ENCODE data around the gene ITIH4. TPM values are rescaled to one million over a fixed set of nuclear protein-coding genes. Genes with fewer than 3 reads are reported as not detected.

The ITIH4 gene
- total and polyA plus RNA-seq, 9 of the 15 experiments (the other 6 are each of a cell fraction or from before 2014, with no cell fraction given), result 0.09 to 0.62 (median 0.20) TPM; not detected in 6

DNA sequence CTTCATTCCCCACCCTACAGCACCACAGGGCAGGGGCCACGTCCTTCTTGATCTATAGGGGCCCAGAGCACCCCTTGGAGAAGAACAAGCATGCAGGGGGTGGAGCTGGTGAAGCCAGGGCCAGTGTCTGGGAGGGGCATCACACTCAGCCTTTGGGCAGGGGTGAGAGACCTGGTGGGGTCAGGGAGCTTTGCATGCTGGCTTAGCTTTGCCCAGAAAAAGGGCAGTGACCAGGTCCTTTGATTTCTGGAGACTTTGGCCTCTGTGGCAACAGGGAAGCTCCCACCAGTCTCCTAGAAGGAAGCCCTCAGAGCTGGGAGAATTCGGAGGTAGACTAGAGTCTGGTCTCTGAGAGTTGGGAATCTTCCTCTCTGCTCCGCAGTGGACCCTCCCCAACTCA is 990 bp downstream of the ITIH4 start:
- peaks cover 0 to 36% of the 10 kb centered on the region in 2 experiments; a peak in 4 of 5 replicates for H3K27me3 ChIP-seq (ENCODE audit: control insufficient read depth in 2 of 2, insufficient read depth in 2 of 2, low read length in 2 of 2)
- no peak for ATAC-seq
- ChIA-PET CTCF (ENCODE audit: low intra/inter-chr PET ratio) (no interaction called here), POLR2A (no interaction called here)
- 0 out of 4 replicates have a peak overlapping the region, but pooled peaks of 1 of the 2 experiments have one; percentile 48 for H3K9ac ChIP-seq (ENCODE audit: insufficient read depth in 1 of 2, low read depth in 2 of 2, low read length in 2 of 2)
- no peaks in the 10 kb centered on the region for H3K79me2 ChIP-seq (ENCODE audit: control insufficient read depth, insufficient read depth, low read length)
- TF ChIP-seq TSC22D4 (tag; IDR thresholded peaks at IDR 0.05) (no peak), ESRRB (CRISPR knock-in tag; IDR thresholded peaks at IDR 0.05; ENCODE audit: borderline replicate concordance) (no peak), NR2C1 (IDR thresholded peaks at IDR 0.05) (no peak), NR2C1 (tag; IDR thresholded peaks at IDR 0.05) (no peak), ZNF431 (CRISPR knock-in tag; IDR thresholded peaks at IDR 0.05) (no peak), ZNF121 (CRISPR knock-in tag; conservative IDR thresholded peaks at IDR 0.05) (no peak)
- TF ChIP-seq, protein P1, sequence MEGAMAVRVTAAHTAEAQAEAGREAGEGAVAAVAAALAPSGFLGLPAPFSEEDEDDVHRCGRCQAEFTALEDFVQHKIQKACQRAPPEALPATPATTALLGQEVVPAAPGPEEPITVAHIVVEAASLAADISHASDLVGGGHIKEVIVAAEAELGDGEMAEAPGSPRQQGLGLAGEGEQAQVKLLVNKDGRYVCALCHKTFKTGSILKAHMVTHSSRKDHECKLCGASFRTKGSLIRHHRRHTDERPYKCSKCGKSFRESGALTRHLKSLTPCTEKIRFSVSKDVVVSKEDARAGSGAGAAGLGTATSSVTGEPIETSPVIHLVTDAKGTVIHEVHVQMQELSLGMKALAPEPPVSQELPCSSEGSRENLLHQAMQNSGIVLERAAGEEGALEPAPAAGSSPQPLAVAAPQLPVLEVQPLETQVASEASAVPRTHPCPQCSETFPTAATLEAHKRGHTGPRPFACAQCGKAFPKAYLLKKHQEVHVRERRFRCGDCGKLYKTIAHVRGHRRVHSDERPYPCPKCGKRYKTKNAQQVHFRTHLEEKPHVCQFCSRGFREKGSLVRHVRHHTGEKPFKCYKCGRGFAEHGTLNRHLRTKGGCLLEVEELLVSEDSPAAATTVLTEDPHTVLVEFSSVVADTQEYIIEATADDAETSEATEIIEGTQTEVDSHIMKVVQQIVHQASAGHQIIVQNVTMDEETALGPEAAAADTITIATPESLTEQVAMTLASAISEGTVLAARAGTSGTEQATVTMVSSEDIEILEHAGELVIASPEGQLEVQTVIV (CRISPR knock-in tag; IDR thresholded peaks at IDR 0.05; ENCODE audit: borderline replicate concordance), result no peak
- H2AFZ ChIP-seq (ENCODE audit: low read depth, low read length), result no peak overlapping the region
- BruUV-seq (replicated peaks), result no TSS peak
- 17% methylated on average over 3 of the region's 3 CpGs for whole genome bisulfite sequencing (ENCODE audit: insufficient coverage, low coverage, missing lambda C conversion rate)
- no peaks in the 10 kb centered on the region for H3K36me3 ChIP-seq (ENCODE audit: control insufficient read depth, insufficient read depth, low read length)
- peaks cover 15 to 20% of the 10 kb centered on the region in 2 experiments for H3K4me1 ChIP-seq (replicated peaks in 1 of 2; ENCODE audit: control insufficient read depth in 2 of 2, insufficient read depth in 2 of 2, low read length in 2 of 2)
- in situ Hi-C loops (cut with MboI), result no loop called here
- H3K27ac ChIP-seq (ENCODE audit: extremely low read depth, low read depth, low read length), result no peak overlapping the region
- no peaks in the 10 kb centered on the region; the same call in 1 of the 2 replicates for H4K20me1 ChIP-seq (replicated peaks; ENCODE audit: control insufficient read depth, insufficient read depth, low read length)
- no peaks in the 10 kb centered on the region for H3K9me1 ChIP-seq (ENCODE audit: control insufficient read depth, insufficient read depth, low read length)
- DNase-seq (ENCODE audit: extremely low read depth in 1 of 4, low spot score in 3 of 4), result no peak
- intact Hi-C loops (cut with micrococcal nuclease), result no loop called here
- no peak overlapping the region for H3K4me3 ChIP-seq
- H3K9me3 ChIP-seq (replicated peaks; ENCODE audit: control insufficient read depth, insufficient read depth, low read depth, low read length), result no peaks in the 10 kb centered on the region
- no peak for FAIRE-seq
- H3K4me2 ChIP-seq (ENCODE audit: insufficient read depth, low read length), result no peak overlapping the region

All from K562 (cell line).